AG04450 (cell line): ENCODE measurements around the gene NCOA6. TPM values are rescaled to one million over a fixed set of nuclear protein-coding genes. Genes with fewer than 3 reads are reported as not detected.

Experiments
- CTCF ChIA-PET: fragments of 300-600, 350-600 bp; formaldehyde crosslinking; extraction: SDS; loops from one replicate; lab custom pipeline; 2022; ENCODE audit warnings: antibody characterized with exemption, inconsistent platforms; lab: Charles Lee
- POLR2A ChIA-PET: fragments of 350-600 bp; formaldehyde crosslinking; extraction: SDS; loops from one replicate; lab custom pipeline; 2021; ENCODE audit warnings: antibody characterized with exemption, inconsistent platforms; lab: Yijun Ruan, JAX
- DNase-seq: peaks from one replicate; pipeline ENCODE4 v3.0.0-alpha.2; 2011; ENCODE audit warnings: low read depth, low spot score
- H3K27ac ChIP-seq: one replicate; pipeline ENCODE4 v1.5.1; 2012; ENCODE audit warnings: low read depth, low read length, control low read depth
- H3K27me3 ChIP-seq: one replicate; pipeline ENCODE4 v1.6.0; 2012; ENCODE audit warnings: low read length; ENCODE audit not compliant: control insufficient read depth, insufficient read depth
- H3K4me3 ChIP-seq: 2 replicates; pipeline ENCODE4 v1.5.1; 2011; ENCODE audit warnings: mild to moderate bottlenecking, low read depth, low read length, control low read depth
- H3K9me3 ChIP-seq: 2 replicates; pipeline ENCODE4 v1.5.1; 2012; ENCODE audit warnings: low read length; ENCODE audit not compliant: control insufficient read depth, insufficient read depth
- polyA plus RNA-seq: library from polyadenylated mRNA; depleted of rRNA; stranded (reverse); fragments of >200 nt; gene quantifications from 2 replicates; pipeline ENCODE4 v1.2.3, GENCODE V29; 2011
- TF ChIP-seq, protein P1 (sequence below): IDR thresholded peaks from 2 replicates; pipeline ENCODE4 v1.5.1; 2011; ENCODE audit warnings: low read depth, low read length, control low read depth, inconsistent platforms

Gene NCOA6
- polyA plus RNA-seq, 1 experiment: 15.5 TPM

DNA sequence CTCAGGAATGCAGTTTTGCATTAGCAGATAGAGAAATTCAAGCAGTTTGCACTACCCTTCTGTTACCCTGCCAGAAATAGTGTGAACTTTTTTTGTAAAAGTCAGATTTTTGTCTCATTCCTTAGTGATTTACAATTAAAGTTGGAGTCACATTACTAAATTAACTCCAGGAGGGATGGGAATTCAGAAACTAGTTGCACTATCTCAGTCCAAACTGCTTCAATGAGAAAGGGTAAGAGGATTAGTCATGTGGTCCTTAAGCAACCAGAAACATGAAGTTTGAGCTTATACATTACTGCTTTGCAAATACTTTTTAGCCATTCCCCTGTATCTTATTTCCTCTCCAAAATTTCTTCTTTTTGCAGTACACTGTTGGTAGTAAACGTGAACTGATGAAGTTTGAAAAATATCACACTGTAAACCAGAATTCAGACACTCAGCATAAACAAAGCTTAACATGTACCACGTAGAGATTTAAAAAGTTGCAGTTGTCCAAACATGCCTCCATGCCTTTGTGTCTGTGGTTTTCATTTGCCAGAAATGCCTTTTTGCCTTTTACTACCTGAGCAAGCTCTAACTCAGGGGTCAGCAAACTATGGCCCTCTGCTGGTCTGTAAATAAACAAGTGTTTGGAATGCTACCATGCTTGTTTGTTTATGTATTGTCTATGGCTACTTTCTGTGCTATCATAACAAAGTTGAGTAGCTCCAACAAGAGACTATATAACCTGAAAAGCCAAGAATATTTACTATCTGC, 71.6 kb downstream of the NCOA6 start:
- H3K9me3 ChIP-seq: no peaks in the 10 kb centered on the region
- ChIA-PET CTCF (interaction anchor here (1.3 to 4.5 kb wide), 3 partner anchors 15 to 441 kb away, joined by 4 to 36 read pairs (median 5); no protein-coding TSS in a partner anchor), POLR2A (no interaction called here)
- no peak overlapping the region for H3K27ac ChIP-seq
- peak; percentile 13 for DNase-seq
- TF ChIP-seq, protein P1, sequence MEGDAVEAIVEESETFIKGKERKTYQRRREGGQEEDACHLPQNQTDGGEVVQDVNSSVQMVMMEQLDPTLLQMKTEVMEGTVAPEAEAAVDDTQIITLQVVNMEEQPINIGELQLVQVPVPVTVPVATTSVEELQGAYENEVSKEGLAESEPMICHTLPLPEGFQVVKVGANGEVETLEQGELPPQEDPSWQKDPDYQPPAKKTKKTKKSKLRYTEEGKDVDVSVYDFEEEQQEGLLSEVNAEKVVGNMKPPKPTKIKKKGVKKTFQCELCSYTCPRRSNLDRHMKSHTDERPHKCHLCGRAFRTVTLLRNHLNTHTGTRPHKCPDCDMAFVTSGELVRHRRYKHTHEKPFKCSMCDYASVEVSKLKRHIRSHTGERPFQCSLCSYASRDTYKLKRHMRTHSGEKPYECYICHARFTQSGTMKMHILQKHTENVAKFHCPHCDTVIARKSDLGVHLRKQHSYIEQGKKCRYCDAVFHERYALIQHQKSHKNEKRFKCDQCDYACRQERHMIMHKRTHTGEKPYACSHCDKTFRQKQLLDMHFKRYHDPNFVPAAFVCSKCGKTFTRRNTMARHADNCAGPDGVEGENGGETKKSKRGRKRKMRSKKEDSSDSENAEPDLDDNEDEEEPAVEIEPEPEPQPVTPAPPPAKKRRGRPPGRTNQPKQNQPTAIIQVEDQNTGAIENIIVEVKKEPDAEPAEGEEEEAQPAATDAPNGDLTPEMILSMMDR: no peak
- no peak overlapping the region for H3K4me3 ChIP-seq
- no peaks in the 10 kb centered on the region for H3K27me3 ChIP-seq

DNA sequence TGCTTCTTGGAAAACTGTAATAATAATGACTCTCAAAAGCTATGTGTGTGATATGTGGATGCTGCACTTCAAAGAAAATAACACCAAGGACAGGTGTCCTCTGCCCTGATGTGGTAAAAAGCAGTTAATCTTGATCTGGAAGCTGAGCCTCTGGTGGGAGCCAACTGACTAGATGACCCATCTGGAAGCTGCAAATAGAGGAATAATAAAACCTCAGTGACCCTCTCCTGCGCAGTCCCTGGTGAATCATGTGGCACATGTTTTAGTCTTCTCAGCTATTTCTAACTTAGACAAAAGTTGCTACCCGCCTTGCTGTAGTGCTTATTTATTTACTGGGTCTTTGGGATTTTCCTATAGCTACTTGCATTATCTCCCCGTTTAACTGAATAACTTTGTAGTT, 74.0 kb downstream of the NCOA6 start:
- Histone ChIP-seq H3K4me3 (no peak overlapping the region), H3K27me3 (no peaks in the 10 kb centered on the region), H3K9me3 (no peaks in the 10 kb centered on the region), H3K27ac (no peak overlapping the region)
- ChIA-PET POLR2A (interaction anchor here (0.6 to 0.7 kb wide), 2 partner anchors 38 to 704 kb away, joined by 3 to 6 read pairs; partner anchors contain the start of gene CEP250), CTCF (interaction anchor here (4.5 kb wide), 1 partner anchor 17 kb away, joined by 36 read pairs; no protein-coding TSS in a partner anchor)
- TF ChIP-seq, protein P1: no peak
- no peak for DNase-seq

DNA sequence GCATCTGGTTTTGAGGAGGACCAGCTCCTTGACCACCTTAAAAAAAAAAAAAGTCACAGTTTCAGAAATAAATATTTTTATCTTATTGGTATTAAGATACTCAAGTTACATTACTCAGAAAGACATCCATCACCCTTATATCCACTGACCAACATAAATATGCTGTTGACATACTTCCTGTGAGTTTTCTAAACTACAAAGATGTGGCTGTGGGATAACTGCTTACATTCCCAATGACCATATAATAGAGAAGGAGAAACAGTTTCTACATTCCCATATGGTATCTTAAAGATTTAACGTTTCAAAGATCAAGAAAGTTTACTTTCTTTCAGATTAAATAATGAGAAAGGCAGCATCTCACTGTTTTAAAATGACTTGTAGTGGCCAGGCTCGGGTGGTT, 75.0 kb downstream of the NCOA6 start:
- Histone ChIP-seq H3K27ac (no peak overlapping the region), H3K9me3 (no peaks in the 10 kb centered on the region), H3K4me3 (no peak overlapping the region), H3K27me3 (no peaks in the 10 kb centered on the region)
- DNase-seq: peak; percentile 15
- TF ChIP-seq, protein P1: no peak
- CTCF ChIA-PET: no interaction called here
- POLR2A ChIA-PET: interaction anchor here (0.6 kb wide), 2 partner anchors 459 to 1016 kb away, joined by 3 to 5 read pairs; no protein-coding TSS in a partner anchor

DNA sequence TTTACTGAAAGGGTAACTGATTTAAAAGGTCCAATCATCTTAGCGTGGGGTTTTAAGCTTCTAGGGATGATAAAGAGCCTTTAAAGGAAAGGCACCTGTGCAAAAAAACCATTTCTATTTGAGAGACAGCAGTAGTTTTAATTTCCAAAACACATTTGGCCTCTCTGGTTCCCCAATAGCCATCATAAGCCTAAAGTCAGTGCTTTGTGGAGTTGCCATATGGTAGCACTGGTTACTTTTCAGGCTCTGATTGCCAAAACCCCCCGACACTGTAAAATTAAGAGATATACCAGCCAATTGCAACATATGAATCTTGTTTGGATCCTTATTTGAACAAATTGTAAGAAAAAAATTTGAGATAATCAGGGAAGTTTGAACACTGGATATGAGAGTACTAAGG, 76.7 kb downstream of the NCOA6 start:
- TF ChIP-seq, protein P1: no peak
- DNase-seq: no peak
- POLR2A ChIA-PET: no interaction called here
- H3K4me3 ChIP-seq: no peak overlapping the region
- no peaks in the 10 kb centered on the region for H3K27me3 ChIP-seq
- no peaks in the 10 kb centered on the region for H3K9me3 ChIP-seq
- H3K27ac ChIP-seq: no peak overlapping the region
- CTCF ChIA-PET: interaction anchor here (0.6 to 1.4 kb wide), 2 partner anchors 22 to 678 kb away, joined by 3 to 11 read pairs; no protein-coding TSS in a partner anchor

DNA sequence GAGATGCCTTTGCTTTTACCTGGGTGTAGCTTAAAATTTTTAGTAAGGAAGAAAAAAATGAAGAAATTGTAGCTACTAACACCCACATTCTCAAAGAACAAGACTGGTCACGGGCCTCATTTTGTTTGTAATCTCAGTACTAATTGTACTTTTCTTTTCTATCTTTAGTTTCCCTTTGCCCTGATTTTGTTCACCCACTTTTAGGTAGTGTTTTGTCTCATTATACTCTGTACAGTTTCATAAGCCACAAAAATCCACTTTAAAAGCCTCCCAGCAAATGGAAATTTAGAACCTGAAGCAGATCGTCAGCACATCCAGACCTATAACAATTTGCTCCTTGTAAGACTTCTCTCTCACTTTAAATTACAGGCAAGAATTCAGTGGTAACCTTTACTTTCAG, 78.0 kb downstream of the NCOA6 start:
- TF ChIP-seq, protein P1: no peak
- POLR2A ChIA-PET: no interaction called here
- Histone ChIP-seq H3K9me3 (no peaks in the 10 kb centered on the region), H3K27me3 (no peaks in the 10 kb centered on the region), H3K27ac (no peak overlapping the region), H3K4me3 (no peak overlapping the region)
- CTCF ChIA-PET: interaction anchor here (0.6 to 2.5 kb wide), 4 partner anchors 22 to 434 kb away, joined by 3 to 12 read pairs (median 10); no protein-coding TSS in a partner anchor
- DNase-seq: no peak
